ENCODE measurements around the gene ENTR1. TPM values are rescaled to one million over a fixed set of nuclear protein-coding genes. Genes with fewer than 3 reads are reported as not detected.

Gene ENTR1
- total and polyA plus RNA-seq, 2 of the 13 experiments (the other 11 are each of a cell fraction or from before 2014, with no cell fraction given): 70.1 to 76.4 TPM

DNA sequence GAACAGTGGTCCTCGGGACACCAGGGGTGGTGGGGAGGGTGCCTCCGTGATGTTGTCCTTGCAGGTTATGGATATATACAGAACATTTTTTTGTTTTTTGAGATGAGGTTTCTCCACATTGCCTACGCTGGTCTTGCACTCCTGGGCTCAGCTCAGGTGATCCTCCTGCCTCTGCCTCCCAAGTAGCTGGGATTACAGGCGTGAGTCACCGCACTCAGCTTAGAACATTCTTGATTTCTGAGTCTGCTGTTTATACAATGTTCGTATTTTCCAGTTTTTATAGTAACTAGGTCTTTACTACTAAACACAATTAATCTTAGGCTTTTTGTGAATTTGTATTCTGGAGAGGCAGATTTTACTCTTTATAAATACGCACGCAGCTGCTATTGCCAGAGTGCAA lies 6.0 kb upstream of the ENTR1 start:
- ATAC-seq: no peak
- BruUV-seq (replicated peaks): no TSS peak
- no peak overlapping the region for H3K4me3 ChIP-seq (replicated peaks in 1 of 3; ENCODE audit: insufficient read depth in 1 of 3, low read depth in 2 of 3, low read length in 3 of 3)
- TF ChIP-seq KDM4B (CRISPR knock-in tag; IDR thresholded peaks at IDR 0.05): no peak
- TF ChIP-seq, protein P1, sequence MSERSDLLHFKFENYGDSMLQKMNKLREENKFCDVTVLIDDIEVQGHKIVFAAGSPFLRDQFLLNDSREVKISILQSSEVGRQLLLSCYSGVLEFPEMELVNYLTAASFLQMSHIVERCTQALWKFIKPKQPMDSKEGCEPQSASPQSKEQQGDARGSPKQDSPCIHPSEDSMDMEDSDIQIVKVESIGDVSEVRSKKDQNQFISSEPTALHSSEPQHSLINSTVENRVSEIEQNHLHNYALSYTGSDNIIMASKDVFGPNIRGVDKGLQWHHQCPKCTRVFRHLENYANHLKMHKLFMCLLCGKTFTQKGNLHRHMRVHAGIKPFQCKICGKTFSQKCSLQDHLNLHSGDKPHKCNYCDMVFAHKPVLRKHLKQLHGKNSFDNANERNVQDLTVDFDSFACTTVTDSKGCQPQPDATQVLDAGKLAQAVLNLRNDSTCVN (CRISPR knock-in tag; IDR thresholded peaks at IDR 0.05; ENCODE audit: borderline replicate concordance): no peak
- no peak for TF ChIP-seq WIZ (CRISPR knock-in tag; IDR thresholded peaks at IDR 0.05)
- TF ChIP-seq, protein P2, sequence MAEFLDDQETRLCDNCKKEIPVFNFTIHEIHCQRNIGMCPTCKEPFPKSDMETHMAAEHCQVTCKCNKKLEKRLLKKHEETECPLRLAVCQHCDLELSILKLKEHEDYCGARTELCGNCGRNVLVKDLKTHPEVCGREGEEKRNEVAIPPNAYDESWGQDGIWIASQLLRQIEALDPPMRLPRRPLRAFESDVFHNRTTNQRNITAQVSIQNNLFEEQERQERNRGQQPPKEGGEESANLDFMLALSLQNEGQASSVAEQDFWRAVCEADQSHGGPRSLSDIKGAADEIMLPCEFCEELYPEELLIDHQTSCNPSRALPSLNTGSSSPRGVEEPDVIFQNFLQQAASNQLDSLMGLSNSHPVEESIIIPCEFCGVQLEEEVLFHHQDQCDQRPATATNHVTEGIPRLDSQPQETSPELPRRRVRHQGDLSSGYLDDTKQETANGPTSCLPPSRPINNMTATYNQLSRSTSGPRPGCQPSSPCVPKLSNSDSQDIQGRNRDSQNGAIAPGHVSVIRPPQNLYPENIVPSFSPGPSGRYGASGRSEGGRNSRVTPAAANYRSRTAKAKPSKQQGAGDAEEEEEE (CRISPR knock-in tag; IDR thresholded peaks at IDR 0.05; ENCODE audit: borderline replicate concordance): no peak
- TF ChIP-seq EHMT2 (IDR thresholded peaks at IDR 0.05; ENCODE audit: borderline replicate concordance, low read depth, low read length): no peak
- no peaks in the 10 kb centered on the region; a peak in 1 of 5 replicates for H3K27me3 ChIP-seq (ENCODE audit: control insufficient read depth in 1 of 2, insufficient read depth in 2 of 2, low read length in 2 of 2)
- H3K27ac ChIP-seq (ENCODE audit: extremely low read length, insufficient read depth, low read length): no peak overlapping the region
- peaks cover 6% of the 10 kb centered on the region for H4K20me1 ChIP-seq (ENCODE audit: insufficient read depth, low read length)
- H3K4me2 ChIP-seq (ENCODE audit: low read depth, low read length): no peak overlapping the region
- H3K36me3 ChIP-seq (replicated peaks in 1 of 2; ENCODE audit: control insufficient read depth in 1 of 2, insufficient read depth in 2 of 2, low read length in 2 of 2): peaks cover 40 to 72% of the 10 kb centered on the region in 2 experiments
- H2AFZ ChIP-seq (ENCODE audit: low read length): no peak overlapping the region
- peaks cover 23% of the 10 kb centered on the region for H3K79me2 ChIP-seq (ENCODE audit: insufficient read depth, low read length)
- H3K9ac ChIP-seq (ENCODE audit: insufficient read depth, low read depth, low read length): no peak overlapping the region
- no peak for DNase-seq (ENCODE audit: low spot score)
- ChIA-PET POLR2A (no interaction called here), CTCF (ENCODE audit: low intra/inter-chr PET ratio, low total read pairs) (no interaction called here)
- intact Hi-C loops (cut with micrococcal nuclease; ENCODE audit: unreplicated experiment): no loop called here
- H3K9me3 ChIP-seq (ENCODE audit: low read length): no peaks in the 10 kb centered on the region
- no peak for FAIRE-seq
- in situ Hi-C loops (cut with HindIII; ENCODE audit: extremely low pct_ligation_motif_present, low pct_unique_long_range_greater_than_20kb): no loop called here
- peaks cover 15% of the 10 kb centered on the region for H3K4me1 ChIP-seq (ENCODE audit: insufficient read depth, low read length)
- 99% methylated on average over 8 of the region's 8 CpGs for WGBS (ENCODE audit: low lambda C conversion rate)

DNA sequence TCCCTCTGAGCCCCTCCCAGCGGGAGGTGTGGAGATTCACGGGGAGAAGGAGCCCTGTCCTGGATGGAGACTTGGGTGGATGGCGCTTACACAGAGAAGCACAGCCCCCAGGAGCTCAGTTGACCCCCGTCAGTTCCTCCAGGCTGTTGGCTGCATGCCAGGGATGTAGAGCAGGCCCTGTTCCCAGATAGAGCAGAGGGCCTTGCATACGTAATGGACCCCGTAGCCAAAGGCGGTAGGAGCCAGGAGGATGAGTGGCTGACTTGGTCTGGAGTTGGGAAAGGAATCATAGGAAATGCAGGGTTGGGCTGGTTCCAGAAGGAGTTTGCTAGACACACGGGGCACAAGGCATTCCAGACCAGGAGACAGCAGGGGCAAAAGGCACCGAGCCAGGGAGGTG lies 2.5 kb upstream of the ENTR1 start:
- intact Hi-C loops (cut with micrococcal nuclease; ENCODE audit: unreplicated experiment) (no loop called here), in situ Hi-C loops (cut with HindIII; ENCODE audit: extremely low pct_ligation_motif_present, low pct_unique_long_range_greater_than_20kb) (no loop called here)
- Histone ChIP-seq H3K27me3 (ENCODE audit: control insufficient read depth in 1 of 2, insufficient read depth in 2 of 2, low read length in 2 of 2) (no peaks in the 10 kb centered on the region; a peak in 1 of 5 replicates), H2AFZ (ENCODE audit: low read length) (no peak overlapping the region), H3K9me3 (ENCODE audit: low read length) (no peaks in the 10 kb centered on the region), H3K4me2 (ENCODE audit: low read depth, low read length) (no peak overlapping the region), H3K27ac (ENCODE audit: extremely low read length, insufficient read depth, low read length) (no peak overlapping the region), H3K4me3 (replicated peaks in 1 of 3; ENCODE audit: insufficient read depth in 1 of 3, low read depth in 2 of 3, low read length in 3 of 3) (no peak overlapping the region), H3K9ac (ENCODE audit: insufficient read depth, low read depth, low read length) (no peak overlapping the region), H3K4me1 (ENCODE audit: insufficient read depth, low read length) (peaks cover 36% of the 10 kb centered on the region), H3K36me3 (replicated peaks in 1 of 2; ENCODE audit: control insufficient read depth in 1 of 2, insufficient read depth in 2 of 2, low read length in 2 of 2) (peaks cover 28 to 49% of the 10 kb centered on the region in 2 experiments), H4K20me1 (ENCODE audit: insufficient read depth, low read length) (peaks cover 8% of the 10 kb centered on the region), H3K79me2 (ENCODE audit: insufficient read depth, low read length) (peaks cover 49% of the 10 kb centered on the region)
- ChIA-PET CTCF (ENCODE audit: low intra/inter-chr PET ratio, low total read pairs) (no interaction called here), POLR2A (no interaction called here)
- TF ChIP-seq, protein P3, sequence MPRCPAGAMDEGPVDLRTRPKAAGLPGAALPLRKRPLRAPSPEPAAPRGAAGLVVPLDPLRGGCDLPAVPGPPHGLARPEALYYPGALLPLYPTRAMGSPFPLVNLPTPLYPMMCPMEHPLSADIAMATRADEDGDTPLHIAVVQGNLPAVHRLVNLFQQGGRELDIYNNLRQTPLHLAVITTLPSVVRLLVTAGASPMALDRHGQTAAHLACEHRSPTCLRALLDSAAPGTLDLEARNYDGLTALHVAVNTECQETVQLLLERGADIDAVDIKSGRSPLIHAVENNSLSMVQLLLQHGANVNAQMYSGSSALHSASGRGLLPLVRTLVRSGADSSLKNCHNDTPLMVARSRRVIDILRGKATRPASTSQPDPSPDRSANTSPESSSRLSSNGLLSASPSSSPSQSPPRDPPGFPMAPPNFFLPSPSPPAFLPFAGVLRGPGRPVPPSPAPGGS (CRISPR knock-in tag; IDR thresholded peaks at IDR 0.05): no peak
- TF ChIP-seq, protein P4, sequence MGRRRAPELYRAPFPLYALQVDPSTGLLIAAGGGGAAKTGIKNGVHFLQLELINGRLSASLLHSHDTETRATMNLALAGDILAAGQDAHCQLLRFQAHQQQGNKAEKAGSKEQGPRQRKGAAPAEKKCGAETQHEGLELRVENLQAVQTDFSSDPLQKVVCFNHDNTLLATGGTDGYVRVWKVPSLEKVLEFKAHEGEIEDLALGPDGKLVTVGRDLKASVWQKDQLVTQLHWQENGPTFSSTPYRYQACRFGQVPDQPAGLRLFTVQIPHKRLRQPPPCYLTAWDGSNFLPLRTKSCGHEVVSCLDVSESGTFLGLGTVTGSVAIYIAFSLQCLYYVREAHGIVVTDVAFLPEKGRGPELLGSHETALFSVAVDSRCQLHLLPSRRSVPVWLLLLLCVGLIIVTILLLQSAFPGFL (CRISPR knock-in tag; IDR thresholded peaks at IDR 0.05): no peak
- no peak for TF ChIP-seq KLF6 (CRISPR knock-in tag; IDR thresholded peaks at IDR 0.05)
- TF ChIP-seq NR2F6 (IDR thresholded peaks at IDR 0.05): no peak
- TF ChIP-seq NR2F6 (CRISPR knock-in tag; IDR thresholded peaks at IDR 0.05): no peak
- TF ChIP-seq, protein P5, sequence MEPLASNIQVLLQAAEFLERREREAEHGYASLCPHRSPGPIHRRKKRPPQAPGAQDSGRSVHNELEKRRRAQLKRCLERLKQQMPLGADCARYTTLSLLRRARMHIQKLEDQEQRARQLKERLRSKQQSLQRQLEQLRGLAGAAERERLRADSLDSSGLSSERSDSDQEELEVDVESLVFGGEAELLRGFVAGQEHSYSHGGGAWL (CRISPR knock-in tag; IDR thresholded peaks at IDR 0.05): no peak
- WGBS (ENCODE audit: low lambda C conversion rate): 97% methylated on average over 9 of the region's 9 CpGs
- DNase-seq (ENCODE audit: low spot score): no peak
- ATAC-seq: no peak
- FAIRE-seq: no peak
- BruUV-seq (replicated peaks): no TSS peak

Data from HepG2 (cell line).